NCI-H510A treated with DMSO at 0.1 percent for 48 hours (cell line): Measurements from ENCODE around the gene CACNA1C.
A peak's percentile ranks its signal among the peaks of the same experiment; 100 is the strongest.

Experiments
- DNase-seq: peaks from one replicate; lab custom pipeline; 2025; lab: John Stamatoyannopoulos, UW

Gene CACNA1C

DNA sequence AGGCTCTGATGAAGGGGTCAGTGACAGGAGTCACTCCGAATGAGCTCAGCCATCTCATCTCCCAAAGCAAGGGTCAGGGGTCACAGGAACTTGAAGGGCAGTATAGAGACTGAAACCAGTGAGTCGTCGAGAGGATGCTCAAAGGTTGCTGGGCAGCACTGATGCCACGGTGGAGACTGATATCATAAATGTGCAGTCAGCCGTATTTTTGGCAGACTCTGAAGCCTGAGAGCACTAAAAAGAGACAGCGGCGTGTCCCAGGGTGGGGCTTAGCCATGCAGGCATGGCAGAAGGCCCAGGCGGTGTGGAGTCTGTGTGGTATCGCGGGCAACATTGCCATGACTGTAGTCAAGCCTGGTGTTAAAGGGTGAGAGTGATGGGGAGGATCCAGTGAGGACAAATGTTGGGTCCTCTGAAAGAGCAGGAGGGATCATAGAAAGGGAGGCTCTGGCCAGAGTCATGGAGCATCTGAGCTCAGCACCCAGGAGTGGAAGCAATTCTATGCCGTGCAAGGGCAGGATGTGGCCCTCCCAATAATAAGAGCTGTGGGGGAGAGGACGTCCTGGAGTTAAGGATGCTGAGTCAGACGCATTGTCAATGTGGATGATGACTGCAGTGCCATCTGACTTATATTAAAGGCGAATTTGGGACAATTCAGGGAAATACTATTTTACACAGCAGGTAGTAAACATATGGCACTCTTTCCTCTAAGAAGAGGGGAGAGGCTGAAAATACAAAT is 500.8 kb downstream of the CACNA1C start:
- no peak for DNase-seq

GRCh38 chr12:2555487-2556082 is 502.8 kb downstream of the CACNA1C start:
- no peak for DNase-seq

DNA sequence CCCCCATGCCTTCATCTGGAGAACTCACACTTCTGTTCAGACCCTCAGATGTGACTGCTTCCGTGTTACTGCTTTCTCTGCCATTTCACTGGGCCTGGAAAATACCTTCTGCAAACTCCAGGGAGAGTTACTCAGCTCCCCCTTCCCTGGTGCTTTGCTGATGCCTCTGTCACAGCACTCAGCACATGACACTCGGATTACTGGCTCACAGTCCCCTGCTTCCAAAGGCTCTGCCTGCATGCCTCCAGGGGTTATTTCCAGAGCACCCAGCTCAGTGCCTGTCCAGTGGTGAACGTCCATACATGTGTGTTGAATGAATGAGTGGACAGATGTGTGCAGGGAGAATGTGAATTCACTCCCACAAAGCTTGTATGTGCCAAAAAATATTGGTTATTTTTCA is 504.8 kb downstream of the CACNA1C start:
- no peak for DNase-seq

GRCh38 chr12:2559931-2560330 is 507.1 kb downstream of the CACNA1C start:
- DNase-seq, result no peak

DNA sequence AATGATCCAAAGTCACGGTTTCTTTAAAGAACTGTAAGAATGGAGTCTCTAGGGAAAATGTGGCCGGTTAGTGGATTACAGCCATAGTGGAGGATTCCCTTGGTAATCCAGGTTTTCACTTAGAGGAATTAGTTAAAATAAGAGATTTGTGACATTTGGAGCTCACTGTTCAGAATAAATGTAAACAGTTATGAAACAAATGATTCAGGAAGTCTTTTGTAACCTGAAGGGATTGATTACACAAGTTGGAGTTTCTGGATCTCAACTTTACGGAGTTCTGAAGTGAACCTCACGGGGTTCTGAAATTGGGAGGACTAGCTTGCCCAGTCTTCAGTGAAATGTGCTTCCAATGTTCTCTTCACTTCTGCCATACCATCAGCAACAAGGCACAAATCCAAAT is 507.6 kb downstream of the CACNA1C start:
- no peak for DNase-seq

GRCh38 chr12:2561367-2561766 is 508.6 kb downstream of the CACNA1C start:
- no peak for DNase-seq

DNA sequence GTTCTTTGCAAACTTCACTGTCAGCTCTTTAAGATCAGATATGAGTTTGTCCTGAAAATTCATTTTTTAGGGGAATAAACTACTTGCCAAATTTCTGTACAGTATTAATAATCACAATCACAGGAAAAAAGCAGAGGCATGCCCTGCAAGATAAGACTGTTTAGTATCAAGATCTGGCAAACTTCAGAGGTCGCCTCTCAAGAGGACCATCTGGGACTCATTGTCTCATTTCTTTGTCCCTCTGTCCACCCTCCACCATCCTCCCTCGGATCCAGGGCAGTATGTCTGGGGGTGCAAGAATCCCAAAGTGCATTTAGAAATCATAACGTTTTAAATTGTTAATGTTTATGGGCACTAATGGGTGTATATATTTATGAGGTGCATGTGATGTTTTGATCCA is 509.6 kb downstream of the CACNA1C start:
- DNase-seq, result no peak

DNA sequence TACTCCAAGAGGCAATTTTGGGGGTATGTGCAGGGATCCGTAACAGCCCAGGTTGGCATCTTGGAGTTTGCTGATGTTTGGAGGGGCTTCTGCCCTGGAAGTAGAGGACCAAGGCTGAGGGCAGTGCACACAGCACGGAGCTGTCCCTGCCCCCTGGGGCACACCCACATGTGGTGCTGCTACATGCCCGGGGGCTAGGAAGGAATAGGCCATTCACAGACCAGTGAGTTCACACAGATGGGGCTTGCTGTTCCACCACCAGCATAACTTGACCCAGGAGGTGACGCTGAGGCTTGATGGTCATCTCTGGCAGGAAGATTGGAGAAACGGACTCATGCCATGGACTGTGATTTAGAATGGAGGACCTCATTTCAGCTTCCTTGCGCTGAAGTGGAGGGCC is 510.9 kb downstream of the CACNA1C start:
- no peak for DNase-seq

DNA sequence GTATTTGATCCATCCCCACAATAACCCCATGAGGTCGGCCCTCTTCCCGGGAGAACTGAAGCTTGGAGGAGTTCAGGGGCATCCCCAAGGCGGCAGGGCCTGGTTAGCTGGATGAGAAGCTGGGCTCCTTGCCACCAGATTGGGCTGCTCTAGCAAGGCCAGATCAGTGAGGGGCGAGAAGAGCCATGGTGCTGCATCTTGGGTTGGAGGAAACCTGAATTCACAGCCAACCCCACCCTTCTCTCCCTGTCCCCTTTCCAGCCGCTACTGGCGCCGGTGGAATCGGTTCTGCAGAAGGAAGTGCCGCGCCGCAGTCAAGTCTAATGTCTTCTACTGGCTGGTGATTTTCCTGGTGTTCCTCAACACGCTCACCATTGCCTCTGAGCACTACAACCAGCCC is 513.4 kb downstream of the CACNA1C start:
- DNase-seq, result no peak

- no peak for DNase-seq
Observed at GRCh38 chr12:2567711-2568110, 514.9 kb downstream of the CACNA1C start.

DNA sequence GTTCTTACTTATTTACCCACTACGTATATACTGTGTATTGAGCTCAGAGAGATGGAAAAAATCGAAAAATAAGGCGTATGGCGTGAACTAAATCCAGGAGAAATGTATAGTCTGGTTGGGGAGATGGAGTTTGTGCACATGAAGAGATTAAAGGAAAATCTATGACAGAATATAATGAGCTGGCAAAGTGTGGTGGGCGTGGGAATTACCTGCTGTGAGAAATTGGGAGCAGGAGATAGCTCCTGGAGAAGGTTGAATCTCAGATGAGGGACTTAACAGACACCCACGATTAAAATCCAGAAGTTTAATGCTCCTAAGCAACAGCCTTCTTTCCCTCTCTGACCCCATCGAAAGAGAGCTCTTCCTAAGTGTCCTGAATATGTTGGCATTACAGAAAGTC is 517.8 kb downstream of the CACNA1C start:
- DNase-seq, result no peak

DNA sequence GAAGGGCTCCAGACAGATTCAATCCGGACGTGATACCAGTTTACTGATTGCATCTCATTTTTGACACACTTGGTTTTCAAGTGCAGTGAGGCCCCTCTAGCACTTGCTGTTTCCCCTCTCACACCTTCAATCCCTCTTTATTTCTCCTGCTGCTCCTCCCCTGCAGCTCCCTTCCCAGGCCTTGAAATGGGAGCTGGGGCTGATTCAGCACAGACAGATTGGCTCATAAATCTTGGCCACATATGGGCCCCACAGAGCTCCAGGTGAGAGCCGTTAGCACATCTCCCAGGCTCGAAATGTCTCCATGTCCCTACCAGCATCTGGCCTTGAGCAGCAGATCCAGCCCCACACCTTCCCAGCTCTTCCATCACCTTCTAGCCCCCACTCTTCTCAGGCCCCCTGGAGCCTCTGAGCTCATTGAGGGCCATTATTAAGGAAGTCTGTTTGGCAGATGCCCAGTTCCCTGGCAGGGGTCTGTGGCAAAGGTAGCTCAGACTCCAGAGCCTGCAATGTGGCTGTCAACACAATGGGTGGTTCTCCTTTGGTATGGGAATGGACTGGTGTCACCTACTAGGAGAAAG is 521.7 kb downstream of the CACNA1C start:
- no peak for DNase-seq

DNA sequence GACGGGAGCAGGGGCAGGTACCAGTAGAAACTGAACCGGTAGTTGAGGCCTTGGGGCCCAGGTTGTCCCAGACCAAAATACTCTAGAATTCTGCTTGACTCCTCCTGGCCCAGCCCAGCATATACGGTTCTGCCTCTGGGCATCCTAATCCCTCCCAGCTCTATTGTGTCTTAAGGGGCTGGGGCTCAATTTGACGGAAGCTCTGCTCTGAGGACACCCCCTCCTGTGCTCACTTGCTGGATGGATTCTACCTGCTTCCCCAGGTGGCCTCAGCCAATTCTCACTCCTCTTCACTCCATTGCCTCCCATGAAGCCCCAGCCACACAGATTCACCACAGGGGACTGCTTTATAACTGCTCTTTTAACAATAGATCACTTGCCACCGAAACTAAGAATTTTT is 522.5 kb downstream of the CACNA1C start:
- no peak for DNase-seq

- no peak for DNase-seq
Observed at GRCh38 chr12:2578211-2578610, 525.4 kb downstream of the CACNA1C start.

DNA sequence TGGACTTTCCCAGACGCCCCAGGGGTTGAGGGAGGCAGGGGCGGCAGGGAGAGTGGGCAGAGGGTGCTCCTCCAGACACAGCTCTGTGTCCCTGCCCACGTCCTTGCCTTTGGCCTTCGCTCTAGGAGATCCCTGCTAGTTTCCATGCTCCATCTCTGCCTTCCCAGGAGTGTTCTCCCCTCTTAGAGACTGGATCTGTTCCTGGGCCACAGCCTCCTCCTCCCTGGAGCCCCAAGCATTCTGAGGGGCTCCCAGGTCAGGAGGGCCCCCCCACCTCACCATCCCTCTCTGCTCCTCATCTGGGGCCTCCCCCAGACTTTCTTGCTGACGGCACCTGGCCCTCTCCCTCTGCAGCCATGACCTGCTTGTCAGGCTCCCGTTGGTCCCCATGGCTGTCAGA is 526.0 kb downstream of the CACNA1C start:
- no peak for DNase-seq

DNA sequence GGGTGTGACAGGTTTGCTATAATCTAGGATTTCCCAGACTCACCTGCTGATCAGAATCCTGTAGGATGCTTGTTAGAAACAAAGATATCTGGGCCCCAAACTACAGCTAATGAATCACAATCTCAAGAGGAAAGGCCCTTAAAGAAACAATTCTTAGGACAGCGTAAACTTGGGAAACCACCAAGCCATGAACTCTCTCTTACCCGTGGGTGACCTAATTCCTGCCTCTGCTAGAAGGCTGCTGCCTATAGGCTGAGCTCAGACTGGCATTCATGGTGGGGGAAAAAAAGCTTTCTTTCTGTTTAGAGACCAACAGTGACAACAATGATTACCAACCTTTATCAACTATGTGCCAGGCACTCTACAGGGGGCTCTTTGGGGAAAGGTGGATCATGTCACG is 528.0 kb downstream of the CACNA1C start:
- no peak for DNase-seq

DNA sequence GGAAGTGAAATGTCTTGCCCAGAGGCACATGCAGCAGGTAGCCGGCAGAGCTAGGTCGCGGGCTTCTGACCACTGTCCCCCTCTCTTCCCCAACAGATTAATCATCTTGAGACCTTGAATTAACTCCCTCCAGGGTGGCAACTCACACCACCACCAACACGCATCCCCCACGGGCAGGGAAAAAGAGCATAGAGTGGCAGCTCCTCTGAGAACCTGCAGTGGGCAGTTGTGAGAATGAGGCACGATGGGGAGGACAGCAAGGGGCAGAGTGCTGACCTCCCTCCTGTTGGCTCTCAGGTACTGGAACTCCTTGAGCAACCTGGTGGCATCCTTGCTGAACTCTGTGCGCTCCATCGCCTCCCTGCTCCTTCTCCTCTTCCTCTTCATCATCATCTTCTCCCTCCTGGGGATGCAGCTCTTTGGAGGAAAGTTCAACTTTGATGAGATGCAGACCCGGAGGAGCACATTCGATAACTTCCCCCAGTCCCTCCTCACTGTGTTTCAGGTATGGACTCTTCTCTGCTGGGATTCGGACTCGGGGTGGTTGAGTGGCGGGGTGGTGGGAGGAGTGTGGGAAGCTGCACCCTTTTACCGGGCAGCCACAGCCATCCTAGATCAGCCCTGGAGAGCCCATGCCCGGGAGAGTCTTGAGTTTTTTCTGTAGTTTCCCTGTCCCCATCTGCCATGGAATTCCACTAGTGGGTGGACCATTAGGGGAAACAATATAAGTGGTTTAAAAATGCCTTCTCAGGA is 528.7 kb downstream of the CACNA1C start:
- no peak for DNase-seq

DNA sequence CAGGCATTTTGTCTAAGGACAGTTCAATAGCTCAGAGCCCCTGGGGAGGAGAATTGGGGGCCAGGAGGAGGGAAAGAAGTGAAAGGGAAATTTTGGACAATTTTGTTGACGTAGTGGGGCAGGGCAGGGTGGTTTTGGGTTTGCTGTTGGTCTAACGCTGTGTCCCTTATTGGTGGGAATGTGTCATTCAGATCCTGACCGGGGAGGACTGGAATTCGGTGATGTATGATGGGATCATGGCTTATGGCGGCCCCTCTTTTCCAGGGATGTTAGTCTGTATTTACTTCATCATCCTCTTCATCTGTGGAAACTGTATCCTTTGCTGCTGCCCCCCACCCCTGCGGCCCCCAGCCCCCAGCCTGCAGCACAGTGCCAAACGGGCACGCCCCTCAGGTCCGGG is 529.8 kb downstream of the CACNA1C start:
- DNase-seq, result no peak

DNA sequence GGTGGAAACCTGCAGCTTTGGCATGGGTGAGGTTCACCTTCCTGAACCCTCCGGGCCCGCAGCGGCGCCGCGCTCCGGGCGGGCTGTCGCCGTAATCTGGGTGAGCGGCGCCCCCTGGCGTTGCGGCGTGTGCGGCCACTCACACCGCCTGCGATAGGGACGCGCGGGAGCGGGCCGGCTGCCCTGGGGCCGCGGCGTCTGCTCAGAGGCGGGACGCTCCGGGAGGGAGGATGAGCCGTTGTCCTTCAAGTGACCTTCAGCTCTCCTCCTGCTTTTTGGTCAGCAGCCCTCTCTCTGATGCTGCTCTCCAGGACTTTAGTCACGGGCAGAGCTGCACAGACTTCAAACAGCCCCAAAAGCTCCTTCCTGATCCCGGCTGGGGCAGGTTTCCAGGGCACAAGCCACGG is 530.3 kb downstream of the CACNA1C start:
- peak; percentile 45 for DNase-seq

GRCh38 chr12:2583642-2584401 is 531.0 kb downstream of the CACNA1C start:
- DNase-seq, result no peak

GRCh38 chr12:2586156-2587038 is 533.6 kb downstream of the CACNA1C start:
- no peak for DNase-seq
